Peyer's patch (tissue), 4 donors: Measurements from ENCODE around the gene PAGR1. TPM values are rescaled to one million over a fixed set of nuclear protein-coding genes. Genes with fewer than 3 reads are reported as not detected.

Experiments
- DNase-seq, 3 donors: peaks; one replicate each; pipeline ENCODE4 v3.0.0-alpha.2; 2017 to 2019
- H3K27ac ChIP-seq, 4 donors: fragments of 200-600 bp; sonication (generic); one replicate each; pipeline ENCODE4 v1.5.1; 2016 to 2019
- H3K27me3 ChIP-seq, 2 donors: fragments of 200-600 bp; sonication (generic); one replicate each; pipeline ENCODE4 v1.5.1; 2019
- H3K36me3 ChIP-seq, 3 donors: fragments of 200-600 bp; sonication (generic); one replicate each; pipeline ENCODE4 v1.5.1; 2016 to 2019
- H3K4me1 ChIP-seq, 4 donors: fragments of 200-600 bp; sonication (generic); one replicate each; pipeline ENCODE4 v1.5.1; 2016 to 2019
- H3K4me3 ChIP-seq, 4 donors: fragments of 200-600 bp; sonication (generic); 1 replicate in 3 of 4; 2 replicates in 1 of 4; pipeline ENCODE4 v1.5.1; 2016 to 2019; ENCODE audit warnings: mild to moderate bottlenecking in 1 of 4
- H3K9me3 ChIP-seq, 4 donors: fragments of 200-600 bp; sonication (generic); one replicate each; pipeline ENCODE4 v1.5.1; 2016 to 2019; ENCODE audit warnings: mild to moderate bottlenecking in 1 of 4
- CTCF ChIP-seq, 6 experiments: fragments of 450-650 bp in 4 of 6; fragments of 200-600 bp in 2 of 6; sonication (generic) in 1 of 6; IDR thresholded peaks; one replicate each; pipeline ENCODE4 v1.5.1; 2017 to 2019; ENCODE audit warnings: antibody characterized with exemption in 6 of 6, mild to moderate bottlenecking in 3 of 6, moderate library complexity in 1 of 6
- POLR2A ChIP-seq, 2 donors: fragments of 450-650 bp; IDR thresholded peaks; one replicate each; pipeline ENCODE4 v1.5.1; 2017; ENCODE audit warnings: antibody characterized with exemption in 2 of 2, mild to moderate bottlenecking in 2 of 2, moderate library complexity in 2 of 2
- total RNA-seq, 4 donors: library from RNA; depleted of rRNA; stranded (reverse); fragments of >200 nt; gene quantifications; one replicate each; pipeline ENCODE4 v1.1.0, GENCODE V29; 2016

The PAGR1 gene
- total RNA-seq, 4 donors from 2014 or later: 39.5 to 50.3 (median 48.3) TPM

GRCh38 chr16:29839822-29840221, 23.9 kb downstream of the PAGR1 start:
- H3K27me3 ChIP-seq: no peaks in the 10 kb centered on the region
- no peak for TF ChIP-seq CTCF (IDR thresholded peaks at IDR 0.05)
- TF ChIP-seq POLR2A (IDR thresholded peaks at IDR 0.05): no peak

GRCh38 chr16:29840240-29840639, 24.3 kb downstream of the PAGR1 start:
- H3K36me3 ChIP-seq: peaks cover 0 to 98% (median 0%) of the 10 kb centered on the region in 3 donors

More at GRCh38 chr16:29839822-29840221, 23.9 kb downstream of the PAGR1 start:
- Histone ChIP-seq H3K9me3 (no peaks in the 10 kb centered on the region), H3K27ac (no peak overlapping the region), H3K4me1 (no peaks in the 10 kb centered on the region), H3K36me3 (peaks cover 0 to 98% (median 0%) of the 10 kb centered on the region in 3 donors), H3K4me3 (no peak overlapping the region)
- DNase-seq: no peak

GRCh38 chr16:29841631-29842030, 25.7 kb downstream of the PAGR1 start:
- no peaks in the 10 kb centered on the region for H3K9me3 ChIP-seq
- no peaks in the 10 kb centered on the region for H3K27me3 ChIP-seq
- H3K4me1 ChIP-seq: no peaks in the 10 kb centered on the region
- TF ChIP-seq POLR2A (IDR thresholded peaks at IDR 0.05) (no peak), CTCF (IDR thresholded peaks at IDR 0.05) (no peak)
- peaks cover 0 to 98% (median 3%) of the 10 kb centered on the region in 3 donors for H3K36me3 ChIP-seq
- no peak for DNase-seq
- no peak overlapping the region for H3K4me3 ChIP-seq
- H3K27ac ChIP-seq: no peak overlapping the region

More at GRCh38 chr16:29840240-29840639, 24.3 kb downstream of the PAGR1 start:
- Histone ChIP-seq H3K4me1 (no peaks in the 10 kb centered on the region), H3K27me3 (no peaks in the 10 kb centered on the region), H3K4me3 (no peak overlapping the region), H3K9me3 (no peaks in the 10 kb centered on the region), H3K27ac (no peak overlapping the region)
- TF ChIP-seq POLR2A (IDR thresholded peaks at IDR 0.05): no peak
- TF ChIP-seq CTCF (IDR thresholded peaks at IDR 0.05): no peak
- no peak for DNase-seq

GRCh38 chr16:29842732-29843346, 26.9 kb downstream of the PAGR1 start:
- no peaks in the 10 kb centered on the region for H3K27me3 ChIP-seq
- H3K4me3 ChIP-seq: no peak overlapping the region
- TF ChIP-seq POLR2A (IDR thresholded peaks at IDR 0.05) (no peak), CTCF (IDR thresholded peaks at IDR 0.05) (peak in 2 of 6 experiments; percentile 5 to 7)
- DNase-seq: no peak
- no peaks in the 10 kb centered on the region for H3K9me3 ChIP-seq
- peaks cover 0 to 98% (median 3%) of the 10 kb centered on the region in 3 donors for H3K36me3 ChIP-seq
- H3K4me1 ChIP-seq: no peaks in the 10 kb centered on the region
- no peak overlapping the region for H3K27ac ChIP-seq

GRCh38 chr16:29843931-29844330, 28.0 kb downstream of the PAGR1 start:
- Histone ChIP-seq H3K36me3 (peaks cover 0 to 93% (median 3%) of the 10 kb centered on the region in 3 donors), H3K4me3 (no peak overlapping the region), H3K4me1 (no peaks in the 10 kb centered on the region), H3K27ac (no peak overlapping the region), H3K27me3 (no peaks in the 10 kb centered on the region), H3K9me3 (no peaks in the 10 kb centered on the region)
- DNase-seq: no peak
- TF ChIP-seq POLR2A (IDR thresholded peaks at IDR 0.05): no peak
- no peak for TF ChIP-seq CTCF (IDR thresholded peaks at IDR 0.05)
